GM23338 (cell line): ENCODE data around the gene ATG16L2. TPM values are rescaled to one million over a fixed set of nuclear protein-coding genes. Genes with fewer than 3 reads are reported as not detected.

Source experiments
- ATAC-seq: fragments of 200-7000 bp; cut with Tn5 transposase; 3 replicates; pipeline ENCODE4 v1.9.1; 2020
- DNase-seq: peaks from one replicate; pipeline ENCODE4 v3.0.0-alpha.2; 2015; ENCODE audit warnings: low spot score
- H2AFZ ChIP-seq: fragments of 200-600 bp; sonication (generic); 2 replicates; pipeline ENCODE4 v1.8.0; 2016; ENCODE audit warnings: antibody characterized with exemption, mild to moderate bottlenecking, moderate library complexity
- H3F3A ChIP-seq: fragments of 200-600 bp; sonication (generic); replicated peaks from 2 replicates; pipeline ENCODE4 v1.8.0; 2017; ENCODE audit warnings: antibody characterized with exemption, mixed run types, low read depth
- H3K27ac ChIP-seq: fragments of 200-600 bp; sonication (generic); 2 replicates; pipeline ENCODE4 v1.6.1; 2016; ENCODE audit warnings: low read depth
- H3K27me3 ChIP-seq: fragments of 200-600 bp; sonication (generic); 2 replicates; pipeline ENCODE4 v1.8.0; 2016; ENCODE audit warnings: mild to moderate bottlenecking, mixed run types, moderate library complexity; ENCODE audit not compliant: insufficient read depth
- H3K36me3 ChIP-seq: fragments of 200-600 bp; sonication (generic); 2 replicates; pipeline ENCODE4 v1.8.0; 2016; ENCODE audit warnings: mild to moderate bottlenecking; ENCODE audit not compliant: insufficient read depth
- H3K4me1 ChIP-seq: fragments of 200-600 bp; sonication (generic); 2 replicates; pipeline ENCODE4 v1.8.0; 2016; ENCODE audit warnings: mild to moderate bottlenecking, moderate library complexity; ENCODE audit not compliant: insufficient read depth
- H3K4me2 ChIP-seq: fragments of 200-600 bp; sonication (generic); 2 replicates; pipeline ENCODE4 v1.7.1; 2017; ENCODE audit warnings: mixed run types
- H3K4me3 ChIP-seq: fragments of 200-600 bp; sonication (generic); 2 replicates; pipeline ENCODE4 v1.6.1; 2016; ENCODE audit warnings: mixed run types
- H3K79me2 ChIP-seq: fragments of 200-600 bp; sonication (generic); replicated peaks from 2 replicates; pipeline ENCODE4 v1.8.0; 2017; ENCODE audit warnings: mild to moderate bottlenecking; ENCODE audit not compliant: insufficient read depth
- H3K9me2 ChIP-seq: fragments of 200-600 bp; sonication (generic); 2 replicates; pipeline ENCODE4 v1.8.0; 2017; ENCODE audit not compliant: insufficient read depth
- H4K20me1 ChIP-seq: fragments of 200-600 bp; sonication (generic); replicated peaks from 2 replicates; pipeline ENCODE4 v1.8.0; 2017; ENCODE audit warnings: mild to moderate bottlenecking; ENCODE audit not compliant: insufficient read depth
- H3K27ac Mint-ChIP-seq: 2 replicates; pipeline ENCODE4 v1.8.0; 2020; ENCODE audit warnings: inconsistent platforms, mild to moderate bottlenecking, moderate library complexity, mixed read lengths
- H3K27me3 Mint-ChIP-seq: 3 replicates; pipeline ENCODE4 v1.8.0; 2022; ENCODE audit warnings: low read depth, mild to moderate bottlenecking, moderate library complexity, mixed read lengths, inconsistent platforms; ENCODE audit not compliant: insufficient read depth, poor library complexity
- H3K36me3 Mint-ChIP-seq: 3 replicates; pipeline ENCODE4 v1.8.0; 2021; ENCODE audit warnings: low read depth, mild to moderate bottlenecking, inconsistent platforms, moderate library complexity, mixed read lengths
- H3K4me1 Mint-ChIP-seq: 3 replicates; pipeline ENCODE4 v1.8.0; 2020; ENCODE audit warnings: mild to moderate bottlenecking, inconsistent platforms, mixed read lengths
- H3K4me3 Mint-ChIP-seq: 3 replicates; pipeline ENCODE4 v1.8.0; 2021; ENCODE audit warnings: moderate library complexity, mild to moderate bottlenecking, inconsistent platforms, mixed read lengths
- H3K9me3 Mint-ChIP-seq: 3 replicates; pipeline ENCODE4 v1.8.0; 2020; ENCODE audit warnings: moderate library complexity, mild to moderate bottlenecking, inconsistent platforms, mixed read lengths
- CREB1 ChIP-seq: fragments of 250-450 bp; sonication (Bioruptor Pico); IDR thresholded peaks from 2 replicates; pipeline ENCODE4 v1.5.0; 2020; ENCODE audit warnings: low read depth, mild to moderate bottlenecking, moderate library complexity
- EZH2 ChIP-seq: fragments of 200-600 bp; sonication (generic); IDR thresholded peaks from one replicate; pipeline ENCODE4 v1.8.0; 2017; ENCODE audit warnings: antibody characterized with exemption, mild to moderate bottlenecking, low read depth; ENCODE audit not compliant: unreplicated experiment
- JUNB ChIP-seq: IDR thresholded peaks from one replicate; pipeline ENCODE4 v1.6.1; 2016; ENCODE audit warnings: antibody characterized with exemption; ENCODE audit not compliant: unreplicated experiment
- POLR2AphosphoS5 ChIP-seq: IDR thresholded peaks from 2 replicates; pipeline ENCODE4 v1.6.1; 2016; ENCODE audit warnings: antibody characterized with exemption, low read depth
- ZNF114 ChIP-seq: fragments of 250-450 bp; sonication (Bioruptor Pico); IDR thresholded peaks from 2 replicates; pipeline ENCODE4 v1.5.0; 2020; ENCODE audit warnings: mild to moderate bottlenecking, moderate library complexity
- polyA plus RNA-seq: library from polyadenylated mRNA; unstranded; fragments of >200 nt; fragmentation: Nextera tagmentation; extraction: Ambion mirVana; gene quantifications from 2 replicates; pipeline ENCODE4 v1.2.1, GENCODE V29; 2016
- total RNA-seq: library from RNA; depleted of rRNA; stranded (reverse); fragments of >200 nt; shearing (Covaris generic); gene quantifications from 2 replicates; pipeline ENCODE4 v1.2.3, GENCODE V29; 2014
- TF ChIP-seq, protein P1 (sequence below): IDR thresholded peaks from one replicate; pipeline ENCODE4 v1.6.1; 2018; ENCODE audit warnings: antibody characterized with exemption; ENCODE audit not compliant: unreplicated experiment

Gene ATG16L2
- total and polyA plus RNA-seq, 2 experiments from 2014 or later, result 9.6 to 24.6 TPM

DNA sequence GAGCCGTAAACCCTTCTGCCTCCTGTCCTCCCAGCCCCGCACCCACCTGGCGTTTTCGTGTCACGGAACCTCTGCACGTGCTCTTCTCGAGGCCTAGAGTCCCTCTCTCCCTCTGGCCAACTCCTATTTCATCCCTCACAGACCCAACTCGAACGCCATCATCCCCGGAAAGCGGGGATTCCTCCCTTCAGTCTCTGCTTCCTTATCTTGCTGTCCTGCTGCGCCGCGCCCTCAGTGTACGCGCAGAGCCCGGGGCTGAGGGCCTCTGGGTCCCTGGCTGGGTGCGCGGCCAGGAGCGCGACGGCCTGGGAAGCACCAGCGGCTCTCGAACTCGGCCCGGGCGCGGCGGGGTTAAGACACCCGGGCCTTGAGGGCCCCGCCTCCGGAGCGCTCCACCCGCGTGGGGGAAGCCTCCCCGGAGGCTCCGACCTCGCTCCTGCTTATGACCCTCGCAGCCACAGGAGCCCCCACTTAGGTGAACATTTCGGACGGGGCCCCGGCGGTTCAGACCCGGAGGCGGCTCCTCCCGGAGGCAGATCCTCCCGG is 398 bp upstream of the ATG16L2 start:
- 0 out of 2 replicates have a peak, but pooled peaks cover 3% of the 10 kb centered on the region for H3K36me3 ChIP-seq
- TF ChIP-seq ZNF114 (peak; percentile 54; the same call in 1 of the 2 replicates), POLR2AphosphoS5 (peak; percentile 55; the same call in 1 of the 2 replicates), EZH2 (no peak)
- TF ChIP-seq, protein P1, sequence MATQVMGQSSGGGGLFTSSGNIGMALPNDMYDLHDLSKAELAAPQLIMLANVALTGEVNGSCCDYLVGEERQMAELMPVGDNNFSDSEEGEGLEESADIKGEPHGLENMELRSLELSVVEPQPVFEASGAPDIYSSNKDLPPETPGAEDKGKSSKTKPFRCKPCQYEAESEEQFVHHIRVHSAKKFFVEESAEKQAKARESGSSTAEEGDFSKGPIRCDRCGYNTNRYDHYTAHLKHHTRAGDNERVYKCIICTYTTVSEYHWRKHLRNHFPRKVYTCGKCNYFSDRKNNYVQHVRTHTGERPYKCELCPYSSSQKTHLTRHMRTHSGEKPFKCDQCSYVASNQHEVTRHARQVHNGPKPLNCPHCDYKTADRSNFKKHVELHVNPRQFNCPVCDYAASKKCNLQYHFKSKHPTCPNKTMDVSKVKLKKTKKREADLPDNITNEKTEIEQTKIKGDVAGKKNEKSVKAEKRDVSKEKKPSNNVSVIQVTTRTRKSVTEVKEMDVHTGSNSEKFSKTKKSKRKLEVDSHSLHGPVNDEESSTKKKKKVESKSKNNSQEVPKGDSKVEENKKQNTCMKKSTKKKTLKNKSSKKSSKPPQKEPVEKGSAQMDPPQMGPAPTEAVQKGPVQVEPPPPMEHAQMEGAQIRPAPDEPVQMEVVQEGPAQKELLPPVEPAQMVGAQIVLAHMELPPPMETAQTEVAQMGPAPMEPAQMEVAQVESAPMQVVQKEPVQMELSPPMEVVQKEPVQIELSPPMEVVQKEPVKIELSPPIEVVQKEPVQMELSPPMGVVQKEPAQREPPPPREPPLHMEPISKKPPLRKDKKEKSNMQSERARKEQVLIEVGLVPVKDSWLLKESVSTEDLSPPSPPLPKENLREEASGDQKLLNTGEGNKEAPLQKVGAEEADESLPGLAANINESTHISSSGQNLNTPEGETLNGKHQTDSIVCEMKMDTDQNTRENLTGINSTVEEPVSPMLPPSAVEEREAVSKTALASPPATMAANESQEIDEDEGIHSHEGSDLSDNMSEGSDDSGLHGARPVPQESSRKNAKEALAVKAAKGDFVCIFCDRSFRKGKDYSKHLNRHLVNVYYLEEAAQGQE, result no peak
- H2AFZ ChIP-seq, result peak overlapping the region; percentile 99
- 0 out of 2 replicates have a peak overlapping the region, but pooled peaks have one; percentile 52 for H3K27ac Mint-ChIP-seq
- H3K4me3 ChIP-seq, result peak overlapping the region; percentile 91
- H3K4me1 ChIP-seq, result peaks cover 15% of the 10 kb centered on the region; the same call in 1 of the 2 replicates
- peaks cover 12% of the 10 kb centered on the region for H3F3A ChIP-seq
- no peaks in the 10 kb centered on the region for H3K27me3 ChIP-seq
- peaks cover 28% of the 10 kb centered on the region for H3K4me1 Mint-ChIP-seq
- H3K4me3 Mint-ChIP-seq, result peak overlapping the region; percentile 92
- H3K4me2 ChIP-seq, result peak overlapping the region; percentile 96
- no peaks in the 10 kb centered on the region for H3K9me3 Mint-ChIP-seq
- DNase-seq (peak; percentile 75), ATAC-seq (peak; percentile 70)
- peaks cover 23% of the 10 kb centered on the region for H3K27me3 Mint-ChIP-seq
- no peak overlapping the region for H3K27ac ChIP-seq
- peaks cover 7% of the 10 kb centered on the region; the same call in 1 of the 2 replicates for H3K79me2 ChIP-seq
- peaks cover 24% of the 10 kb centered on the region; the same call in 2 of the 3 replicates for H3K36me3 Mint-ChIP-seq
- H3K9me2 ChIP-seq, result no peaks in the 10 kb centered on the region
- no peaks in the 10 kb centered on the region; the same call in 1 of the 2 replicates for H4K20me1 ChIP-seq

DNA sequence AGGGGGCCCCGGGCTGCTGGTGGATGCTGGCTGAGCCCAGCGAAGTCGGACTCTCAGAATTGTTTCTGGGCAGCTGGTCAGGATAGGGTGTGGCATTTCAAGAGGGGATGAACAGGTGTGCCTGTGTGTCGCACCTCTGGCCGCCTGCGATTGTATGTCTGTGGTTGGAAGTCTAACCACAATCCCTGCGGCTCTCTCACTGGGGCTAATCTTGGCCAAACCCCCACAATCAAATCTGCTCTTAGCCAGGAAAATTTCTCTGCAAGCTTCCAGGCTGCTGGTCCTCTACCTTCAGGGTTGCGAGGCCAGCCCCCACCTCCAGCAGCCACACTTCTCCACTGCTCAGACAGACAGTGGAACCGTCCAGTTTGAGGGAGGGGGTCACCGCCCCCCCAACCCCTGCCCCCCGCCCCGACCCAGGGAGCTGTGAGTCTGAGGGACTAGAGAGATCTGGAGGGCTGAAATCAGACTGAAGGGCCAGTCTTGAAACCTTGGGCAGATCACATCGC is 953 bp downstream of the ATG16L2 start:
- DNase-seq (no peak), ATAC-seq (no peak)
- peak overlapping the region; percentile 99 for H2AFZ ChIP-seq
- peak overlapping the region; percentile 97 for H3K4me3 Mint-ChIP-seq
- peaks cover 15% of the 10 kb centered on the region; the same call in 1 of the 2 replicates for H3K4me1 ChIP-seq
- H3K4me3 ChIP-seq, result peak overlapping the region; percentile 91
- no peaks in the 10 kb centered on the region for H3K9me3 Mint-ChIP-seq
- peaks cover 20% of the 10 kb centered on the region; the same call in 2 of the 3 replicates for H3K36me3 Mint-ChIP-seq
- H3K9me2 ChIP-seq, result no peaks in the 10 kb centered on the region
- 0 out of 2 replicates have a peak, but pooled peaks cover 3% of the 10 kb centered on the region for H3K36me3 ChIP-seq
- peaks cover 36% of the 10 kb centered on the region for H3K4me1 Mint-ChIP-seq
- H3K27me3 Mint-ChIP-seq, result peaks cover 23% of the 10 kb centered on the region
- peak overlapping the region; percentile 96 for H3K4me2 ChIP-seq
- TF ChIP-seq, protein P1, result no peak
- TF ChIP-seq JUNB (no peak), CREB1 (CRISPR knock-in tag) (no peak), ZNF114 (no peak)
- peaks cover 12% of the 10 kb centered on the region for H3F3A ChIP-seq
- no peaks in the 10 kb centered on the region; the same call in 1 of the 2 replicates for H4K20me1 ChIP-seq
- no peak overlapping the region; the same call in 1 of the 2 replicates for H3K27ac Mint-ChIP-seq
- no peak overlapping the region for H3K27ac ChIP-seq
- H3K79me2 ChIP-seq, result peaks cover 7% of the 10 kb centered on the region; the same call in 1 of the 2 replicates
- H3K27me3 ChIP-seq, result 0 out of 2 replicates have a peak, but pooled peaks cover 2% of the 10 kb centered on the region
